Keratinocyte (primary cell): ENCODE measurements around the gene FBXO8. TPM values are rescaled to one million over a fixed set of nuclear protein-coding genes. Genes with fewer than 3 reads are reported as not detected.

Experiments used
- DNase-seq: peaks from one replicate; pipeline ENCODE4 v3.0.0-alpha.2; 2011; ENCODE audit warnings: low read depth, missing footprints, low spot score
- FAIRE-seq: peaks from 2 replicates; lab custom pipeline; 2011; peaks lifted over from hg19 to GRCh38; lab: Jason Lieb, UNC
- H2AFZ ChIP-seq: 2 replicates; pipeline ENCODE4 v1.6.0; 2012; ENCODE audit warnings: low read length, control low read depth, inconsistent platforms; ENCODE audit not compliant: control insufficient read depth
- H3K27ac ChIP-seq: 2 replicates; pipeline ENCODE4 v1.5.1; 2011; ENCODE audit warnings: low read length; ENCODE audit not compliant: control insufficient read depth, insufficient read depth
- H3K27me3 ChIP-seq: 3 replicates; pipeline ENCODE4 v1.6.0; 2011; ENCODE audit warnings: low read length; ENCODE audit not compliant: control insufficient read depth, insufficient read depth; ENCODE audit errors: extremely low read depth
- H3K36me3 ChIP-seq, 2 experiments: 2 replicates in 1 of 2; 3 replicates in 1 of 2; pipeline ENCODE4 v1.5.1; 2011; ENCODE audit warnings: low read length in 2 of 2, mild to moderate bottlenecking in 1 of 2; ENCODE audit not compliant: control insufficient read depth in 2 of 2, insufficient read depth in 2 of 2; ENCODE audit errors: extremely low read depth in 1 of 2
- H3K4me1 ChIP-seq: 3 replicates; pipeline ENCODE4 v1.5.1; 2011; ENCODE audit warnings: low read length; ENCODE audit not compliant: control insufficient read depth, insufficient read depth; ENCODE audit errors: extremely low read depth
- H3K4me2 ChIP-seq: 3 replicates; pipeline ENCODE4 v1.6.0; 2011; ENCODE audit warnings: low read depth, low read length; ENCODE audit not compliant: control insufficient read depth, insufficient read depth; ENCODE audit errors: extremely low read depth
- H3K4me3 ChIP-seq, 3 experiments: fragments of 200-600 bp in 1 of 3; sonication (generic) in 1 of 3; 2 replicates in 2 of 3; 3 replicates in 1 of 3; pipeline ENCODE4 v1.5.1; 2011 to 2016; ENCODE audit warnings: low read length in 3 of 3, mild to moderate bottlenecking in 3 of 3, control low read depth in 2 of 3, inconsistent platforms in 1 of 3, low read depth in 1 of 3, mixed read lengths in 1 of 3, mixed run types in 1 of 3, moderate library complexity in 1 of 3; ENCODE audit not compliant: control insufficient read depth in 2 of 3, insufficient read depth in 2 of 3; ENCODE audit errors: extremely low read depth in 1 of 3
- H3K79me2 ChIP-seq: 2 replicates; pipeline ENCODE4 v1.6.0; 2012; ENCODE audit warnings: low read length; ENCODE audit not compliant: control insufficient read depth, insufficient read depth
- H3K9ac ChIP-seq: 3 replicates; pipeline ENCODE4 v1.6.0; 2011; ENCODE audit warnings: low read length; ENCODE audit not compliant: control insufficient read depth, insufficient read depth; ENCODE audit errors: extremely low read depth
- H3K9me1 ChIP-seq: 3 replicates; pipeline ENCODE4 v1.6.0; 2011; ENCODE audit warnings: low read length; ENCODE audit not compliant: control insufficient read depth, insufficient read depth; ENCODE audit errors: extremely low read depth
- H3K9me3 ChIP-seq: 2 replicates; pipeline ENCODE4 v1.5.1; 2012; ENCODE audit warnings: low read depth, low read length; ENCODE audit not compliant: control insufficient read depth
- H4K20me1 ChIP-seq: 3 replicates; pipeline ENCODE4 v1.6.0; 2011; ENCODE audit warnings: low read length; ENCODE audit not compliant: control insufficient read depth, insufficient read depth; ENCODE audit errors: extremely low read depth
- EZH2 ChIP-seq: IDR thresholded peaks from one replicate; pipeline ENCODE4 v1.6.1; 2012; ENCODE audit warnings: inconsistent platforms, mild to moderate bottlenecking, low read length, moderate library complexity
- dilution Hi-C: fragments of 300-500 bp; cut with MboI; formaldehyde crosslinking; loops from one replicate; pipeline ENCODE4 v1.7.0; 2020; ENCODE audit warnings: low sequenced_read_pairs; ENCODE audit not compliant: extremely low pct_ligation_motif_present
- polyA plus RNA-seq, 5 experiments: library from polyadenylated mRNA; depleted of rRNA in 3 of 5; stranded (reverse) in 3 of 5; stranded (forward) in 1 of 5; unstranded in 1 of 5; fragments of >200 nt; gene quantifications; 1 replicate in 1 of 5; 2 replicates in 3 of 5; 3 replicates in 1 of 5; pipeline versions ENCODE4 v1.2.1 to v1.2.3, GENCODE V29; 2011 to 2012; ENCODE audit warnings: missing spikeins in 2 of 5, low read depth in 1 of 5, low replicate concordance in 1 of 5
- TF ChIP-seq, protein P1 (sequence below), 3 experiments: IDR thresholded peaks in 1 of 3; conservative IDR thresholded peaks in 1 of 3; optimal IDR thresholded peaks in 1 of 3; 2 replicates in 2 of 3; 3 replicates in 1 of 3; pipeline versions ENCODE3 to v1.5.1; 2011; ENCODE audit warnings: low read length in 3 of 3, mild to moderate bottlenecking in 3 of 3, moderate library complexity in 2 of 3, control low read depth in 1 of 3, inconsistent platforms in 1 of 3; ENCODE audit not compliant: insufficient read depth in 2 of 3; ENCODE audit errors: extremely low read depth in 1 of 3

The FBXO8 gene
- polyA plus RNA-seq, 1 donor (not counting 4 experiments of a cell fraction or from before 2014, with no cell fraction given), result 21.0 TPM

DNA sequence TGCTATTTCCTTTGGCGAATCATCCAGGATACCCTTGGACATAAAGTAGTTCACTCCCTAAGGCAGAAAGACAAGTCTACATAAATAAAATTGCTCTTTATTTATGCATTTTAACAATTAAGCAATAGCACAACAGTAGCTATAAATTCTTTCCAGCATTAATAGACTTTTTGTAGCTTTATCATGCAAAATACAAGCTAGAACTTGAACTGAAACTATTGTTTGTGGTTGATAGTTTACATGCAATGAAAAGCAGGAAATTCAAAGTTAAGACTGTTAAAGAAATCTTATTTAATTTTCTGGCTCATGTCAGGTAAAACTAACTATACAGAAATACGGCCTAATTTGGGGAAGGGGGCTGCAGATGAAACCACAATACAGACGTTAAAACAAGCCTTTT, 42.3 kb downstream of the FBXO8 start:
- no peak for TF ChIP-seq EZH2
- TF ChIP-seq, protein P1, sequence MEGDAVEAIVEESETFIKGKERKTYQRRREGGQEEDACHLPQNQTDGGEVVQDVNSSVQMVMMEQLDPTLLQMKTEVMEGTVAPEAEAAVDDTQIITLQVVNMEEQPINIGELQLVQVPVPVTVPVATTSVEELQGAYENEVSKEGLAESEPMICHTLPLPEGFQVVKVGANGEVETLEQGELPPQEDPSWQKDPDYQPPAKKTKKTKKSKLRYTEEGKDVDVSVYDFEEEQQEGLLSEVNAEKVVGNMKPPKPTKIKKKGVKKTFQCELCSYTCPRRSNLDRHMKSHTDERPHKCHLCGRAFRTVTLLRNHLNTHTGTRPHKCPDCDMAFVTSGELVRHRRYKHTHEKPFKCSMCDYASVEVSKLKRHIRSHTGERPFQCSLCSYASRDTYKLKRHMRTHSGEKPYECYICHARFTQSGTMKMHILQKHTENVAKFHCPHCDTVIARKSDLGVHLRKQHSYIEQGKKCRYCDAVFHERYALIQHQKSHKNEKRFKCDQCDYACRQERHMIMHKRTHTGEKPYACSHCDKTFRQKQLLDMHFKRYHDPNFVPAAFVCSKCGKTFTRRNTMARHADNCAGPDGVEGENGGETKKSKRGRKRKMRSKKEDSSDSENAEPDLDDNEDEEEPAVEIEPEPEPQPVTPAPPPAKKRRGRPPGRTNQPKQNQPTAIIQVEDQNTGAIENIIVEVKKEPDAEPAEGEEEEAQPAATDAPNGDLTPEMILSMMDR (optimal IDR thresholded peaks at IDR 0.05 in 1 of 3, IDR thresholded peaks at IDR 0.05 in 1 of 3, conservative IDR thresholded peaks at IDR 0.05 in 1 of 3; ENCODE audit: extremely low read depth in 1 of 3, insufficient read depth in 2 of 3, low read length in 3 of 3), result no peak
- no peaks in the 10 kb centered on the region for H3K9me3 ChIP-seq
- dilution Hi-C loops, result no loop called here
- no peak overlapping the region for H3K4me2 ChIP-seq
- no peaks in the 10 kb centered on the region for H3K4me1 ChIP-seq
- H2AFZ ChIP-seq, result no peak overlapping the region
- FAIRE-seq (no peak), DNase-seq (no peak)
- H3K9ac ChIP-seq, result no peak overlapping the region
- no peaks in the 10 kb centered on the region for H3K27me3 ChIP-seq
- no peak overlapping the region for H3K27ac ChIP-seq
- H3K9me1 ChIP-seq, result no peaks in the 10 kb centered on the region
- H4K20me1 ChIP-seq, result no peaks in the 10 kb centered on the region
- H3K4me3 ChIP-seq, result no peak overlapping the region
- no peaks in the 10 kb centered on the region for H3K79me2 ChIP-seq
- no peaks in the 10 kb centered on the region for H3K36me3 ChIP-seq

DNA sequence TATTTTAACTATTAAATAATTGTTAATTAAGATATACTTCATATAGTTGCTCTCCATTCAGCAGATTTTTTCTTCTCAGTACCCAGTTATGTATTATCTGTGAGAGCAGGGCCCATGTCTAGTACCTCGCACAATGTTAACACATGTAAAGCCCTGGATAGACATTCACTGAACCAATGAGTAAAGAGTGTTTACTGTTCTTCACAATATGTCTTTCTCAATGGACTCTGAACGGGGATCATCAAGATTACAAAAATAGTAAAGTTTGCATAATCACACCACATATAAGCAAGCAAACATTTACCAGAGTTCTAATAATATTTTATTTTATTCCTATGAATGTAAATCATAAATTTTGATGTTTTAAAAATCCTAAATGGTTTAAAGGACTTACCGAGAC, 47.1 kb downstream of the FBXO8 start:
- H3K9ac ChIP-seq, result no peak overlapping the region
- H2AFZ ChIP-seq, result no peak overlapping the region
- DNase-seq, result no peak
- no peak overlapping the region for H3K4me2 ChIP-seq
- H3K4me3 ChIP-seq, result no peak overlapping the region
- H3K27ac ChIP-seq, result no peak overlapping the region
- dilution Hi-C loops, result no loop called here
- H4K20me1 ChIP-seq, result no peaks in the 10 kb centered on the region
- H3K9me1 ChIP-seq, result no peaks in the 10 kb centered on the region
- no peaks in the 10 kb centered on the region for H3K9me3 ChIP-seq
- TF ChIP-seq, protein P1 (optimal IDR thresholded peaks at IDR 0.05 in 1 of 3, IDR thresholded peaks at IDR 0.05 in 1 of 3, conservative IDR thresholded peaks at IDR 0.05 in 1 of 3; ENCODE audit: extremely low read depth in 1 of 3, insufficient read depth in 2 of 3, low read length in 3 of 3), result no peak
- no peak for TF ChIP-seq EZH2
- FAIRE-seq, result no peak
- H3K36me3 ChIP-seq, result no peaks in the 10 kb centered on the region
- no peaks in the 10 kb centered on the region for H3K4me1 ChIP-seq
- H3K79me2 ChIP-seq, result no peaks in the 10 kb centered on the region
- H3K27me3 ChIP-seq, result no peaks in the 10 kb centered on the region
